Midbrain (tissue), 1 donor: ENCODE results near the gene FRMD8.

ENCODE experiments used
- DNase-seq: peaks from one replicate; lab custom pipeline; 2025; lab: John Stamatoyannopoulos, UW

FRMD8 gene, protein sequence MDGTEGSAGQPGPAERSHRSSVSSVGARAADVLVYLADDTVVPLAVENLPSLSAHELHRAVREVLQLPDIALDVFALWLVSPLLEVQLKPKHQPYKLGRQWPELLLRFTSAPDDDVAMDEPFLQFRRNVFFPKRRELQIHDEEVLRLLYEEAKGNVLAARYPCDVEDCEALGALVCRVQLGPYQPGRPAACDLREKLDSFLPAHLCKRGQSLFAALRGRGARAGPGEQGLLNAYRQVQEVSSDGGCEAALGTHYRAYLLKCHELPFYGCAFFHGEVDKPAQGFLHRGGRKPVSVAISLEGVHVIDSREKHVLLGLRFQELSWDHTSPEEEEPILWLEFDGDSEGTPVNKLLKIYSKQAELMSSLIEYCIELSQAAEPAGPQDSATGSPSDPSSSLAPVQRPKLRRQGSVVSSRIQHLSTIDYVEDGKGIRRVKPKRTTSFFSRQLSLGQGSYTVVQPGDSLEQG

DNA sequence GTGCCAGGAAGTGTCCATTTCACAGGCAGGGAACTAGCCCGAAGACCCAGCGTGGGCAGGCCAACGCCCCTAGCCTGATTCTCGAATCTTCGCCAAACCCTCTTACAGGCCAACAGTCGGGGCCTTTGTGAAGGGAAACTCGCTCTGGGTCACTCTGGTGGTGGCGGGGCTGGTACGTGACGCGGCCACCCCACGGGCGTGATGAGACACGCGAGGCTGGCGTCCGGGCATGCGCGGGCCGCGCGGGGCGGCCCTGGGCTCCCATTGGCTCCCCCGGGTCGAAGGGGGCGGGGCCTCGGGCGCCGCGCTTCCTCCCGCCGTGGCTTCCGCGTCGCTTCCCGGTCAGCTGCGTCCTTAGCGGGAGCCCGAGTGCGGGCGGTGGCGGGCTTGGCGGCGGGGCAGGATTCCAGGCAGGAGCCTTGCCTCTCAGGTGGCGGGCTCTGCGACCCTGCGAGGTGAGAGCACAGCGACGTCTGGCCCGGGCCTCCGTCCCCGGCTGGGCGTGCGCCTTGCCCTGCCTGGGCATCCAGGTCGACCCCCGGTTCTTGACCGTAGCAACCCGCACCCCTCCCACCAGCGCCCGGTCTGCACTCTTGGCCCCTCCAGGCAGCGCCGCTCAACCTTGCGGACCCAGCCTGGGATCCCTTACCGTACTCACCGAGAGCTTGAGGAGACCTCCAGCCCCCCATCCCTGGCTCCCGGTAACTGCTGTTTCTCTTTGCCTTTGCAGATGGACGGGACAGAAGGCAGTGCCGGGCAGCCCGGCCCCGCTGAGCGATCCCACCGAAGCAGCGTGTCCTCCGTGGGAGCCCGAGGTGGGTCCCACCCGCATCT is at the start of gene FRMD8:
Gene FRMD8, plus strand, starts transcription at position 331 of the 834 bp plus-strand sequence. Its CDS starts 400 bp downstream, at position 731.
- DNase-seq, result peak; percentile 89

DNA sequence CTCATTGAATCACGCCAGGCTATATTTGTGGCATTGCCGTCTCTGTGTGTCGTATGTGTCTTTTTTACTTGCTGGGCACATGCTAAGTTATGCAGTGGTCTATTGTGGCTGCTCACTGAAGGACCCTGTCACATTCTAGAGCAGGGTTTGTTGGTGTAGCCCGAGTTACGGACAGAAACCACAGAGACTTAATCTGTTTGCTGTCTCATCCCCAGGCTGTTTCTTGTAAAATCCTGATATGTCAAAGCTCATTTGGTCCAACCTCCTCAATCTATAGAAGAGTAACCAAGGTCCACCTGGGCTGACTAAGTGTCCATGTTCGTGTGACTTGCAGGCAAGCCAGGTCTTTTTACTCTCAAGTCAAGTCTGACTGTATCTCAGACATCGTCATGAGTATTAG is 47.8 kb upstream of the FRMD8 start:
- DNase-seq, result no peak

DNA sequence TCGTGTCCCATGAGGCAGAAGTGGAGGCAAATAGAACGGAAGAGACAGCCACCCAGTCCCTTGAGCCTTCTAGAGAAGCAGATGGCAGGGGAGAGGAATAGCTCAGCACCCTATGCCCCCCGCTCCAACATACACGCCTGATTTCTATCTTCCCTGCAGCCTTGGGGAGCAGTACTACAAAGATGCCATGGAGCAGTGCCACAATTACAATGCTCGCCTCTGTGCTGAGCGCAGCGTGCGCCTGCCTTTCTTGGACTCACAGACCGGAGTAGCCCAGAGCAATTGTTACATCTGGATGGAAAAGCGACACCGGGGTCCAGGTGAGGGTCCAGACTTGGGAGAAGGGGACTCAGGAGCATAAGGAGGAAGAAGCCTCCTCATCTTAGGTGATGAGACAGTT is 46.2 kb upstream of the FRMD8 start:
- peak; percentile 28 for DNase-seq

DNA sequence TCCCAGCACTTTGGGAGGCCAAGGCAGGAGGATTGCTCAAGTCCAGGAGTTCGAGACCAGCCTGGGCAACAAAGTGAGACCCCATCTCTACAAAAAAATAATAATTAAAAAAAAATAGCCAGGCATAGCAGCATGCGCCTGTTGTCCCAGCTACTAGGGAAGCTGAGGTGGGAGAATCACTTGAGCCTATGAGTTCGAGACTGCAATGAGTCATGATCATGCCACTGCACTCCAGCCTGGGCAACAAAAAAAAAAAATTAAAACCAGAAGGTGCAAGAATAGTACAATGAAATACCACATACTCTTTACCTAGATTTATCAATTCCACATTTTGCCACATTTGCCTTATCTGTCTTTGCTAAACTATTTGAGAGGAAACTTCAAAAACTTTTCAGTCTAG is 44.6 kb upstream of the FRMD8 start:
- DNase-seq, result no peak

DNA sequence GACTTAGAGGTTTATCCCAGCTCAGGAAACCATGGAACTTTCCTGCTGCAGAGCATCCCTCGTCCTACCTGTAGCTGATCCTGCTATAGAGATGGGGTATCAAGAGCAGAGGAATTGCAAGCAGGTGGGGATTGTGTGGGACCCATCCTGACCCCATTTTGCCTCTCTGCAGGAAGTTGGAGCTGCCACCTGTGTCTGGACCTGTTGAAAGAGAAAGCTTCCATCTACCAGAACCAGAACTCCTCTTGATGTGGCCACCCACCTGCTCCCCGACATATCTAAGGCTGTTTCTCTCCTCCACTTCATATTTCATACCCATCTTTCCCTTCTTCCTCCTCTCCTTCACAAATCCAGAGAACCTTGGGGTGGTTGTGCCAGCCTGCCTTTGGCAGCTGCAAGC is 34.9 kb upstream of the FRMD8 start:
- DNase-seq, result no peak

DNA sequence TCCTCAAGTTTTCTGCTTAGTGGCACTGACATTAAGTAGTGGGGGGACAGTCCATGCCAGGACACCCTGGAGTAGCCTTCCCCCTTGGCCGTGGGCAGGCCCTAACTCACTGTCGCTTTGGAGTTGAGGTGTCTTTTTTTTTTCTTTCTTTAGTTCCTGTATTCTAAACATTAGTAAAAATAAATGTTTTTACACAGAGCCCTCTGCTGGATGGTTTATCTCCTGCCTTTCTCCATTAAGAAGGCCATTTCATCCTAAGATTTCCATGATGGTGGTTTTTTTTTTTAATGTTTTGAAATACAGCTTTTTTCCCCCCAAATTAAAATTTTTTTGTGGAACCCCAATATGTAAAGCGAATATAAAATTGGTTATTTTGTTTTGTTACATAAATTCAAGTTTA is 33.7 kb upstream of the FRMD8 start:
- no peak for DNase-seq

DNA sequence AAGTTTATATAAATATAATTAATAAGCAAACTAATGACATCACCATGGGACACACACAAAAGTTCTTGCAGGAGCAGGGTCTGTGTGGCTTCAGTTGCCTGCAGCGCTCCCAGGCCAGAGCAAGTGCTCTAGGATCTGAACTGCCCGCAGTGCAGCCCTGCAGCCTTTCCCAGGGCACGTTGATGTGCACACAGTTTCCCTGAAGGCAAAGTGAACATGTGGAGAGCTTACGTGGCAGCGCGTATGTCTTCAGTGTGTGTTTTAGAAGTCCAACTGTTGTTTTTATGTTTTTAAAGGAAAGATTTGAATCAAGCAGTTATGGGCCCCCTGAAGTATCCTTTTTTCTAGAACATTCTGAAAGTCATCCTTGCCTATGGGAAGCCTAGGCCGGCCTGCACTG is 33.1 kb upstream of the FRMD8 start:
- DNase-seq, result no peak

DNA sequence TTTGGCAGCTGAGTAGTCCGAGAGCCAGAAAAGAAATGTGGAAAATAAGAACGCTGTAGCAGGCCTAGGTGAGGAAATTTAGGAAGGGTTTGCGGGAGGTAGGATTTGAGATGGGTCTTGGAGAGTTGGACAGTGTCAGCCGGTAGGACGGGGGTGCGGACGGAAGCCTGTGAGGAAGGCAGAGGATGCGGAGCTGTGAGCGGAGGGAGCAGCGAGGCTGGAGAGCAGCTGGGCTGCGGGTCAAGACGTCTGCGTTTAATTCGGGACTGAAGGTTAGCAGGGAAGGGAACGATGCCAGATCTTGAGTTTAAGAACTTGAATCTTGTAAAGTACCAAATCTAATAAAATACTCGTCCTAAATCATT is 32.6 kb upstream of the FRMD8 start:
- DNase-seq, result peak; percentile 60

DNA sequence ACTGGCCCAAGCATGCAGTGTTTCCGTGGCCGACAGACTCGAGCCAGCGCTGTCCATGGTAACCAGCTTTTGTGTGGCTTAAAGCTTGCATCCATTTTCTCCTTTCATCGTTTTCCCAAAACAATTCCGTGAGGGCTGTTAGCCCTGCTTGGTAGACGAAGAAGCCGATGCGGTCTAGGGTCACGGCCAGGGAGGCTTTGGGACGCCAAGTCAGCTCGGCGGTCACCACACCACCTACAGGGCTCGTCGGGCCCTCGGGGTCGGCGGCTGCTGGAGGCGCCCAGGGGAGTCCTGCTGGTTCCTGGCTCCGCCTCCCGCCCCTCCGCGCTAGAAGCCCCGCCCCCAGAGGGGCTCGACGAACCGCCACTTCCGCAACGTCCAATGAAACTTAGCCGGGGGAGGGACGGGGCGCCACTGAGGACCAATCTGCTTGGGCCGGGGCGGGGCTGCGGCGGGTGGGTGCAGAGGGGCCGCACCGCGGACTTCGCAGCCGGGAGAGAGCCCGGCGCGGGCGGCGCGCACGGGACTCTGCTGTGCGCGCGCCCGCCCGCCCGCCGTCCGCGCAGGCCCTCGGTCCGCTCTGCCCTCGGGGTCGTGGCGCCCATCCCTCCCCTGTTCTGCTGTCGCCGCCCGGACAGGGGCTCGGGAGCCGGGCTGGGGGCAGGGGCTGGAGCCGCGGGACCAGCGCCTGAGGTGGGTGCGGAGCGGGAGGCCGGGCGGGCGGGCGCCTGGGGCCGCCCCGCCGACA is 32.0 kb upstream of the FRMD8 start, which contains the start of gene TIGD3:
Gene TIGD3, plus strand, starts transcription at position 487 of the 748 bp plus-strand sequence. CDS start 1,058 bp downstream, outside the sequence.
- DNase-seq, result peak; percentile 97

DNA sequence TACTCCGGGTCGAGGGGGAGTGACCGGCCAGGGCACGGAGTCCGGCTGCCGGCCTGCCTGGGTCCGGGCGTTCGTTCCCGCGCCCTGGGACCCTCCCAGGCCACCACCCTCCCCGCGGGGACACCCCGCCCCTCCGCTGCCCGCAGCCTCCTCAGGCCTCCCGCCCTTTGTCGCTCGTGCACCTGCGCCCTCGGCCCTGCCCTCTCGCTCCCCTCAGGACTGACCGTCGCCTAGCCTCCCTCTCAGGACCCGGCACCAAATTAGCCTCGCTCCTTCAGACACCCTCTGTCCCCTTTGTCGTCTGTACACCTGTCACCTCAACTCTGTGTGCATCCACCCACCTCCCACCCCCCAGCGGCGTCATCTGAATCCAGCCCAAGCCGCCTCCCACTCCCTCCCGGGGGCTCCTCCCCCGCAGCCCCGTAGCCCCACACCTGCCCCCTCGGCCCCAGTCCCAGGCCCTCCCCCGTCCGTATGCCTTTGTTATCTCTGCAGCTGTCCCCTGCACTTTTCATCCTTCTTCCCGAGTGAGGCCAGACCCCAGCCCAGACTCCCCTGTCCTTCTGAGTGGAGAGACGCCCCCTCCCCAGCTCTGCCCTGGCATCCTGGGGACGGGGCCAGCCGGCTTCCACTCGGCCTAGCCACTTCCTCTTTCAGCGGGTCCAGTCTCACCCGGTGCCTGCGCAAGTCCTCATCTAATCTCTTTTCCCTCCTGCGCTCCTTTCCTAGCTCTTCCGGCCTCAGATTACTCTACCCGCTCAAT is 31.2 kb upstream of the FRMD8 start:
- DNase-seq, result no peak

DNA sequence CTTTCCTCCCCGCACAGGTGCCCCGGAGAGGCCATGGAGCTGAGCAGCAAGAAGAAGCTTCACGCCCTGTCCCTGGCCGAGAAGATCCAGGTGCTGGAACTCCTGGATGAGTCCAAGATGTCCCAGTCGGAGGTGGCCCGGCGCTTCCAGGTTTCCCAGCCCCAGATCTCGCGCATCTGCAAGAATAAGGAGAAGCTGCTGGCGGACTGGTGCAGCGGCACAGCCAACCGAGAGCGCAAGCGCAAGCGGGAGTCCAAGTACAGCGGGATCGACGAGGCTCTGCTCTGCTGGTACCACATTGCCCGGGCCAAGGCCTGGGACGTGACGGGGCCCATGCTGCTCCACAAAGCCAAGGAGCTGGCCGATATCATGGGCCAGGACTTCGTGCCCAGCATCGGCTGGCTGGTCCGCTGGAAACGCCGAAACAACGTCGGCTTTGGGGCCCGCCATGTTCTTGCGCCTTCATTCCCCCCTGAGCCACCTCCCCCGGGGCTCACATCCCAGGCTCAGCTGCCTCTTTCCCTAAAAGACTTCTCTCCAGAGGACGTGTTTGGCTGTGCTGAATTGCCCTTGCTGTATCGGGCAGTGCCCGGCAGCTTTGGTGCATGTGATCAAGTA is 30.6 kb upstream of the FRMD8 start:
- DNase-seq, result no peak

DNA sequence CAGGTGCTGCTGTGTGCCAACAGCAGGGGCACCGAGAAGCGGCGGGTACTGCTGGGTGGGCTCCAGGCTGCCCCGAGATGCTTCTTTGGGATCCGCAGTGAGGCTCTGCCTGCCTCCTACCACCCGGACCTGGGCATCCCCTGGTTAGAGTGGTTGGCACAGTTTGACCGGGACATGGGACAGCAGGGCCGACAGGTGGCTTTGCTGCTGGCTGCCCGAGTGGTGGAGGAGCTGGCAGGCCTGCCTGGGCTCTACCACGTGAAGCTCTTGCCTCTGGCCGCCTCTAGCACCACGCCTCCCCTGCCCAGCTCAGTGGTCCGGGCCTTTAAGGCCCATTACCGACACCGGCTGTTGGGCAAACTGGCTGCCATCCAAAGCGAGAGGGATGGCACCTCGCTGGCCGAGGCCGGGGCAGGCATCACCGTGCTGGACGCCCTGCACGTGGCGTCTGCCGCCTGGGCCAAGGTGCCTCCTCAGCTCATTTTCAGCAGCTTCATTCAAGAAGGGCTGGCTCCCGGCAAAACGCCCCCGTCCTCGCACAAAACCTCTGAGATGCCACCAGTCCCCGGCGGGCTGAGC is 30.0 kb upstream of the FRMD8 start:
- DNase-seq, result no peak

DNA sequence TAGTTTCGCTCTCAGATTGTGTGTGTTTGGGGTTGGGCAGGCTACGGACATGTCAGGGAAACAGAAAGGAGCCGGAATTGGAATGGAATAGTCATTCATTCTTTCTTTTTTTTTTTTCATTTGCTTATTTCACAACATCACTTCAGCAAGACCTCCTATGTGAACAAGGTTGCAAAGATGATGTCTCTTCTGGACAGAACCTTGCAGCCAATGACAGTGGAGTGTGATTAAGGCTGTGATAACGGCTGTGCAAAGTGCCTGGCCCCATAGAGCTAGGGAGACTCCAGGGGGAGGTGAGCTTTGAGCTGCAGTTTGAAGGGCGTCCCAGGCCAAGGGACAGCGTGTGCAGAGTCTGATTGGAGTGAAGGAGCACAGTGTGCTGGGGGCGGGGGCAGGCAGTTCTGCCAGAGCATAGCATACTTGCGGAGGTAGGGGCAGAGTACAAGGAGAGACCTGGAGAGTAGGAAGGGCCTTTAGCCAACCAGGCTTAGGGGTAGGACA is 28.5 kb upstream of the FRMD8 start:
- DNase-seq, result no peak

DNA sequence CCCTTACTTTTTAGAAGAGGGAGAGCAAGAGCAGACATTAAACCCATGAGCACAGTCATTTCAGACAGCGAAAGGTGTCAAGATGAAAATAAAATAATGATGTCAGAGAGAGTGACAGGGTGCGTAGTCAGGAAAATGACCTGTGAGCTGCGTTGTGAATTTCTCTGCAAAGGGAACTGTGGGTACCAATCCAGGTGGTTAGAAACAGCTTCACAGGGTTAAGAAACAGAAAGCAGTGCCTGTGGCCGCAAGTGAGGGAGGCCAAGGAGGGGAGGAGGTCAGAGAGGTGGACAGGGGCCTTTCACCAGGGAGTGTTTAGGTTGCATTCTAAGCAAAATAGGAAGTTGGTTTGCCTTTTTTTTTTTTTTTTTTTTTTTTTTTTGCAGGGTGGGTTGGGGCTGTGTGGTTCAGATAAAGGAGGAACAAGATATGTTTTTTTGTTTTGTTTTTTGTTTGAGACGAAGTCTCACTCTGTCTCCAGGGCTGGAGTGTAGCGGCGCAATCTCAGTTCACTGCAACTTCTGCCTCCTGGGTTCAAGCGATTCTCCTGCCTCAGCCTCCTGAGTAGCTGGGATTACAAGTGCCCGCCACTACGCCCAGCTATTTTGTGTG is 24.0 kb upstream of the FRMD8 start:
- no peak for DNase-seq

DNA sequence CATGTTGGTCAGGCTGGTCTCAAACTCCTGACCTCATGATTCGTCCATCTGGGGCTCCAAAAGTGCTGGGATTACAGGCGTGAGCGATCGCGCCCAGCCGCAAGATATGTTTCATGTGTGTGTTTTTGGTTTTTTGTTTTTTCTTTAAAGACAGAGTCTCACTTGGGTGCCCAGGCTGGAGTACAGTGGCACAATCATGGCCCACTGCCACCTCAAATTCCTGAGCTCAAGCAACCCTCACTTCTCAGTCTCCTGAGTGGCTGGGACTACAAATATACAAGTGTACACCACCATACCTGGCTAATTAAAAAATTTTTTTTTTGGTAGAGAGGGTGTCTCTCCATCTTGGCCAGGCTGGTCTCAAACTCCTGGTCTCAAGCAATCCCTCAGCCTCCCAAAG is 23.5 kb upstream of the FRMD8 start:
- DNase-seq, result no peak

DNA sequence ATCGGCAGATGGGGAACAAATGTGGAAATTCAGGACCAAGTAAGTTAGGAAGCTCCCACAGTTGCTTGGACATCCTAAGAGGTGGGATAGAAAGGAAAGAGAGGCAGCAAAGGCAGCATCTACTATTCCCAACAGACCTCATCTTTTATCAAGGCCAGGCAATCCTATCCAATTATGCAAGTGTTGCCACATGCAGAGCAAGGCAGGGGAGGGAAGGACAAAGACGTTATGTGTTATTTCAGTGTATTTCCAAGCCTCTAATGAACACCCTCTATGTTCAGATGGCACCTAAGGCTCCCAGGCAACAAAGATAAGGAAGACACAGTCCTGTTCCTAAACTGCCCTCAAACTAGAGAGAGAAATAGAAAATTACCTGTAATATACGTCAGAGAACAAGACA is 22.7 kb upstream of the FRMD8 start:
- no peak for DNase-seq

DNA sequence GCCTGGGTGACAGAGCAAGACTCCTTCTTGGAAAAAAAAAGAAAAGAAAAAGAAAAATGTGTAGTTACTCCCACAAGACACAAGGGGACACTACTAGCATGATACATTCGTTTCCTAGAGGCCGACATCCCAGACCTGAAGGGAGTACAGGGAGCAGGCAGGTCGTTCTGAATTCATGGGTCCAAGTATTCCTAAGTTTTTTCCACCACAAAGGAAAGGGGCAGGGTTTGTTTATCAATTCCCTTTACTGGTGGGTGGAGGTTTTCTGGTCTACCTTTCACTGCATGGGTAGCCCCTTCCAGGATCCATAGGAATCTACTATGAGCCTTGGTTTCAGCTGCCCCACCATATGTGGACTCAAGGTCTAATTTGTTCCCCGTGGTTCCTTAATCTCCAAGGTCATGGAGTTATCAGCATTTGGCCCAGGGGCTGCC is 20.1 kb upstream of the FRMD8 start:
- DNase-seq, result peak; percentile 43

DNA sequence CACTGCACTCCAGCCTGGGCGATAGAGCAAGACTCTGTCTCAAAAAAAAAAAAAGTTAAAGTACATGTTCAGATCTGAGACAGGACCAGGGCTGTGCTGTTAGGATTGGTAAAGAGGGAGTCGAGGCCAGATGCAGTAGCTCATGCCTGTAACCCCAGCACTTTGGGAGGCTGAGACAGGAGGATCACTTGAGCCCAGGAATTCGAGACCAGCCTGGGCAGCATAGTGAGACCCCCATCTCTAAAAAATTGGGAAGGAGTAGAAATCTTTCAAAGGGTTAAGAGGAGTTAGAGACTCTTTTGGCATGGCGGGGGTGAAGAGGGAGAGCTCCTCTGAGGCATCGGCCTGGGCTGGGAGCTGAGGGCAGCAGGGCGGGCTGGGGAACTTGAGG is 15.8 kb upstream of the FRMD8 start:
- no peak for DNase-seq

DNA sequence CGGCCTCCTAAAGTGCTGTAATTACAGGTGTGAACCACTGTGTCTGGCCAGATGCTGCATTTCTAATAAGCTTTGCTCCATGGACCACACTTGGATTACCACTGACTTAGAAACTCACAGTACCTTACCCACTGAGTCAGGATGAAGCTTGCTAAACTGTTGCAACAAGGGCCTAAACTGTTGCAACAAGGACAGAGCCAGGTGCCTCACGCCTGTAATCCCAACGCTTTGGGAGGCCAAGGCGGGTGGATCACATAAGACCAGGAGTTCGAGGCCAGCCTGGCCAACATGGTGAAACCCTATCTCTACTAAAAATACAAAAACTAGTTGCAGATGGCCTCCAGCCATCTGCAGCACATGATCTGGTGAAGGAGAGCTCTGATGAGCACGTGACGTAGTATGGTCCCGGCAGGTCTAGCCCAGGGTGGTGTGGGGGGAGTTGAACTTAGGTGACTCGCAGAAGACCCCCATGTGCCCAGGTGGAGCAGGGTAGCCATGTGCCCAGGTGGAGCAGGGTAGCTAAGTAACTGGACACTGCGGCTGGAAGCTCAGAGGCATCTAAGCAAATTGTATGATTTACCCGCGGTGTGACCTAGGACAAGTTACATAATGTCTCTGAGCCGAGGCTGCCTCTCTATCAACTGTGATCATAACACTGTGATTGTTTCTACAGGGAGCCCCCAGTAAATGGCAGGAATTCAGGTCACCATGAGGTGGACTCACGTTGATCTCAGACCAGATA is 12.4 kb upstream of the FRMD8 start:
- DNase-seq, result no peak
